Upper lobe of right lung (tissue), 1 donor: ENCODE measurements around the gene METAP1D. TPM values are rescaled to one million over a fixed set of nuclear protein-coding genes. Genes with fewer than 3 reads are reported as not detected.
"Not testable (repeated sequence)": the region's sequence is repeated elsewhere in the genome, so short reads cannot be mapped to it uniquely, and the experiment has no call there.

Experiments
- ATAC-seq: fragments of 200-7000 bp; cut with Tn5 transposase; one replicate; pipeline ENCODE4 v1.9.1; 2020; ENCODE audit warnings: mild to moderate bottlenecking, moderate library complexity
- DNase-seq: peaks from one replicate; pipeline ENCODE4 v3.0.0-alpha.2; 2020
- H3K27ac ChIP-seq: fragments of 200-600 bp; one replicate; pipeline ENCODE4 v1.8.0; 2022
- H3K27me3 ChIP-seq: fragments of 200-600 bp; one replicate; pipeline ENCODE4 v1.8.0; 2022; ENCODE audit warnings: mild to moderate bottlenecking
- H3K36me3 ChIP-seq: fragments of 200-600 bp; one replicate; pipeline ENCODE4 v1.8.0; 2022
- H3K4me1 ChIP-seq: fragments of 200-600 bp; one replicate; pipeline ENCODE4 v1.8.0; 2022
- H3K4me3 ChIP-seq: fragments of 200-600 bp; one replicate; pipeline ENCODE4 v1.8.0; 2022; ENCODE audit warnings: mild to moderate bottlenecking
- H3K9me3 ChIP-seq: fragments of 200-600 bp; one replicate; pipeline ENCODE4 v1.8.0; 2022
- intact Hi-C: fragments of 100-400 bp; cut with DNase I; formaldehyde crosslinking; loops from one replicate; pipeline ENCODE4 v1.11.0; 2022
- total RNA-seq: library from RNA; stranded (reverse); fragmentation: NEBNext Ultra II Directional; extraction: Animal tissue kit (Norgen Biotek cat#: 25700); gene quantifications from one replicate; pipeline ENCODE4 v1.2.1, GENCODE V29; 2021
- TF ChIP-seq, protein P1 (sequence below): fragments of 200-600 bp; IDR thresholded peaks from one replicate; pipeline ENCODE4 v1.8.0; 2022; ENCODE audit warnings: antibody characterized with exemption
- donor health status: DM: no; HTN: yes; CAD: no; lungs with severe emphysema.

The METAP1D gene
- total RNA-seq, 1 donor from 2014 or later, result 4.1 TPM

DNA sequence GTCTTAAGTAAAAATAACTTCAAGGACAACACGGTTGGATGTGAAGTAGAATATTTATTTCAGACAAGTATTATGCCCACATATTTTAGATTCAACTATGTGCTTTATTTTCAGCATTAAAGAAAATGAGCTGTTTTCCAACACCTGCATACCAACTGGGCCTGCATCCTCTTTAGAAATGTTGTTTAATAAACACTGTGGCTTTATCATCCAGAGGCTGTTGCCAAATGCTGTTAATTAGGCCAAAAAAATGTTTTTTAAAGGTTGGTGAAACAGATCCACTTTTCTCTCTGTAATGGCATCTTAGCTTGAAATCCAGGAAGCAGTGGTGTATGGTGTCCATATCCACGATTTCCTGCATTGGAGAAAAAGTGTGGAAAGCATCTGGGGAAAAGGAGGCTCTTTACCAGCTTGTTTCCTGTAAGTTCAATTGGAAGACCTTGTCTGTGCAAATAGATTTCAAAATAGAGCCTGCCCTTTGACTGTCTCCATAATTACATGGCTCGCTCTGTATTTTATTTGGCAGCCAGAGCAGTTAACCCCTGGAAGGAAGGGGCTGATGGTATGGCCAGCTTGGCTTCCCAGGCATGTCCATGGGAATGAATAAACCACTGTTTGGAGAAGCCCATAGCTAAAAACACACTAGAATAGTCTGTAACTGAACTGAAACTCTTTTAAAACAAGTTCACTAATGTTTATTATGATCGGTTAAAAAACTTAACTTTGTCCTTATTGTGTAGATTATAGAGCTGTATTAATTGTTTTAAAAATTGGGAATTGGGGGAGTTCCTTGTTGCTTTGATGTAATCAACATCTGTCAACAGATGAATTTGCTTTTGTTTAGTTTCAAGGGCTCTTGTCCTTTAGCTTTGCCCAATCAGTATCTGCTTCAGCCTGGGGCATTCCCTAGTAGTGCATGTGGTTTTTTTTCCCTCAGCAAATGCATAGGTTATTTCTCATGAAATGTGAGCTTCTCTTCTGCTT, 52.5 kb downstream of the METAP1D start:
- Histone ChIP-seq H3K9me3 (no peaks in the 10 kb centered on the region), H3K4me3 (no peak overlapping the region), H3K4me1 (no peaks in the 10 kb centered on the region), H3K36me3 (no peaks in the 10 kb centered on the region), H3K27ac (no peak overlapping the region), H3K27me3 (no peaks in the 10 kb centered on the region)
- intact Hi-C loops, result no loop called here
- TF ChIP-seq, protein P1, sequence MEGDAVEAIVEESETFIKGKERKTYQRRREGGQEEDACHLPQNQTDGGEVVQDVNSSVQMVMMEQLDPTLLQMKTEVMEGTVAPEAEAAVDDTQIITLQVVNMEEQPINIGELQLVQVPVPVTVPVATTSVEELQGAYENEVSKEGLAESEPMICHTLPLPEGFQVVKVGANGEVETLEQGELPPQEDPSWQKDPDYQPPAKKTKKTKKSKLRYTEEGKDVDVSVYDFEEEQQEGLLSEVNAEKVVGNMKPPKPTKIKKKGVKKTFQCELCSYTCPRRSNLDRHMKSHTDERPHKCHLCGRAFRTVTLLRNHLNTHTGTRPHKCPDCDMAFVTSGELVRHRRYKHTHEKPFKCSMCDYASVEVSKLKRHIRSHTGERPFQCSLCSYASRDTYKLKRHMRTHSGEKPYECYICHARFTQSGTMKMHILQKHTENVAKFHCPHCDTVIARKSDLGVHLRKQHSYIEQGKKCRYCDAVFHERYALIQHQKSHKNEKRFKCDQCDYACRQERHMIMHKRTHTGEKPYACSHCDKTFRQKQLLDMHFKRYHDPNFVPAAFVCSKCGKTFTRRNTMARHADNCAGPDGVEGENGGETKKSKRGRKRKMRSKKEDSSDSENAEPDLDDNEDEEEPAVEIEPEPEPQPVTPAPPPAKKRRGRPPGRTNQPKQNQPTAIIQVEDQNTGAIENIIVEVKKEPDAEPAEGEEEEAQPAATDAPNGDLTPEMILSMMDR, result no peak
- DNase-seq (no peak), ATAC-seq (no peak)

DNA sequence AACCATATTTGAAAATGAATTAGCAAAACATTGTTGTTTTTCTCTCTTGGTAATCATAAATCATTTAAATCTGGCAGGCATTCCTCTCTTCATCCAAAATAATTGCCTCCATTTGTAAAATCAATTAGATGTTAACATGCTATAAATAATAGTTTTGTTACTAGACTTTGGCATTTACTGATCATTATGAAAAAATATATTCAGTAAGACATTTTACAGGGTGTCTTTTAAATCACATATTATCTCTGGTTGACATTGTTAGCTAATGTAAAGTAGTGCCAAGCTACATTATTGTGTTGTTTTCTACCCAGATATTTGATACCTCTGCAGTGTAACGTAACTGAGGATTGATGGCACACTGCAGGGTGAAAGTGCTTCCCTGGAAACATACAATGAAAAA, 53.7 kb downstream of the METAP1D start:
- Histone ChIP-seq H3K36me3 (no peaks in the 10 kb centered on the region), H3K27me3 (no peaks in the 10 kb centered on the region), H3K4me1 (no peaks in the 10 kb centered on the region), H3K4me3 (no peak overlapping the region), H3K9me3 (no peaks in the 10 kb centered on the region), H3K27ac (no peak overlapping the region)
- ATAC-seq (no peak), DNase-seq (no peak)
- TF ChIP-seq, protein P1, result no peak
- intact Hi-C loops, result no loop called here

DNA sequence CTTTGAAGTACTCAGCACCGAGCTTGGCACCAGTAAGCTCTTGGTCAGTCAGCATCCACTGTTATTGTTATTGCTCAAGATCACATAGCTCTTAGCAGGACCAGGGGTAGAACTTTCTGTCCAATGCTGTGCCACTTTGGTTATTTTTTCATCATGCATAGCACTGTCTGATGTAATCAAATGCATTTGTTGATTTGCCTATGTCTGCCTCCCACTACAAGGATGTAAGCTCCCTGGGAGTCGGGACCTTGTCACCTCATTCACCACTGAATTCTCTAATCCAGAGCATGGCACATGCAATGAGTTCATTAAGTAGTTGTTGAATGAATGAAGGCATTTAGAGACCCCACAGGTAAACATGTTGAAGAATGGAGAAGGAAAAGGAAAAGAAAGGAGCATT, 56.5 kb downstream of the METAP1D start:
- H3K4me1 ChIP-seq, result no peaks in the 10 kb centered on the region
- no peak overlapping the region for H3K4me3 ChIP-seq
- TF ChIP-seq, protein P1, result no peak
- H3K27ac ChIP-seq, result no peak overlapping the region
- ATAC-seq, result no peak
- no peak for DNase-seq
- intact Hi-C loops, result no loop called here
- H3K27me3 ChIP-seq, result no peaks in the 10 kb centered on the region
- H3K9me3 ChIP-seq, result no peaks in the 10 kb centered on the region
- H3K36me3 ChIP-seq, result no peaks in the 10 kb centered on the region

DNA sequence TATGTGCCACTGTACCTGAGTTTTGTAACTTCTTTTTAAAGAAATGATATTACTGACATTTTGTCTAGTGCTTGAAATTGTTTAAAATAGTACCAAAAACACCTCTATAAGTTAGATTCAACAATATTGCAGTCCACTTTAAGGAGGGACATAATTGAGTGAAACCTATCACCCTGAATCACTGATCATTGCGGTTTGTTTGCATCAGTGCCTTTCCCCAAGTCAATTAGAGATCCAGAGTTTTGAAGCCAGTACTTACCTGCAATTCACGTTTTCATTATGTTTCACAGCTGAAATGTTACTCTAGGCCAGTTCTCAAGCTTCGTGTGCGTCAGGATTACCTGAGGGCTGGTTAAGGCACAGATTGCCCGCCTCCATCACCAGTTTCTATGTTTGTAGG, 58.9 kb downstream of the METAP1D start:
- H3K9me3 ChIP-seq, result no peaks in the 10 kb centered on the region
- intact Hi-C loops, result no loop called here
- no peak for DNase-seq
- no peak for ATAC-seq
- TF ChIP-seq, protein P1, result no peak
- H3K36me3 ChIP-seq, result no peaks in the 10 kb centered on the region
- H3K27ac ChIP-seq, result no peak overlapping the region
- H3K4me3 ChIP-seq, result no peak overlapping the region
- no peaks in the 10 kb centered on the region for H3K4me1 ChIP-seq
- no peaks in the 10 kb centered on the region for H3K27me3 ChIP-seq

DNA sequence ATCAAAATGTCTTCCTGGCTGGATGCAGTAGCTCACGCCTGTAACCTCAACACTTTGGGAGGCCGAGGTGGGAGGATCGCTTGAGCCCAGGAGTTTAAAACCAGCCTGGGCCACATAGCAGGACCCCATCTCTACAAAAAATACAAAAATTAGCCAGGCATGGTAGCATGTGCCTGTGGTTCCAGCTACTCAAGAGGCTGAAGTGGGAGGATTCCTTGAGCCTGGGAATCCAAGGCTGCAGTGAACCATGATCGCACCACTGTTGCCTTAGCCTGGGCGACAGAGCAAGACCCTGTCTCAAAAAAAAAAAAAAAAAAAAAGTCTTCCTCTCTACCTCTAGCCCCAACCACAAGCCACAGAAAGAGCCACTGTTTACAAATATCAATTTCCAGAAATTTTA, 60.4 kb downstream of the METAP1D start:
- H3K4me1 ChIP-seq, H3K27ac ChIP-seq, ATAC-seq, H3K9me3 ChIP-seq, DNase-seq, H3K27me3 ChIP-seq, H3K4me3 ChIP-seq, H3K36me3 ChIP-seq, intact Hi-C loops: not testable (repeated sequence)

DNA sequence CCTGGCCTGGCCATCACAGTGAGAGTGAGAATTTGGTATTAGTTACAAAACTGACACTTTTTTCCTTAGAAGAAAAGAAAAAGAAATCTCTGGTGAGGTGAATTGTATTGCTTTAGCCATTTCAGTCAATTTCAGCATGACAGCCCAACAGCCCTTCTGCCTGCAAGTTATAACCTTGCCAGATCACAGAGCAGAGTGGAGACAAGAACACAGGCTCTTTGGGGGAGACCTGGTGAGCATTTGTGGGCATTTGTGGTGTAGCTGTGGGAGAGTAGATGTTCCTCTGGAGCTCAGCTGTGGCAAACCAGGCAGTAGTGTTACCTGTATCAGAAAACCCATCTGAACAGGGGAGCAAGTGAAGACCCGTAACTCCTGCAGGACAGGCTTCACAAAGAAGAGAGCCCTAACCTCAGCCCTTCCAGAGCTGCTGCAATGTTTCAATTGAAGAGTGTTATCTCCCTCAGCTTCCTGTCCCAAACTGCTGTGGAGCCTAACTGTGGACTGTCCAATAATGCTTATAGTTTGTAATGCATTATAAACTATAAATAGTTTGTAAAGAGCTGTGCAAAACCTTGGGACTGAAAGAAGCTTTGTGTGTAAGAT, 62.8 kb downstream of the METAP1D start:
- ATAC-seq, result no peak
- Histone ChIP-seq H3K9me3 (no peaks in the 10 kb centered on the region), H3K27ac (no peak overlapping the region), H3K4me1 (no peaks in the 10 kb centered on the region), H3K36me3 (no peaks in the 10 kb centered on the region), H3K27me3 (no peaks in the 10 kb centered on the region), H3K4me3 (no peak overlapping the region)
- TF ChIP-seq, protein P1, result no peak
- no peak for DNase-seq
- intact Hi-C loops, result no loop called here
